CD4-positive, alpha-beta T cell treated with Interleukin-10 for 1 hour (primary cell): ENCODE data around the gene CDAN1.
"Not testable (repeated sequence)": the region's sequence is repeated elsewhere in the genome, so short reads cannot be mapped to it uniquely, and the experiment has no call there.

Source experiments
- DNase-seq: peaks from one replicate; pipeline ENCODE4 v3.0.0-alpha.2; 2020

Gene CDAN1, protein sequence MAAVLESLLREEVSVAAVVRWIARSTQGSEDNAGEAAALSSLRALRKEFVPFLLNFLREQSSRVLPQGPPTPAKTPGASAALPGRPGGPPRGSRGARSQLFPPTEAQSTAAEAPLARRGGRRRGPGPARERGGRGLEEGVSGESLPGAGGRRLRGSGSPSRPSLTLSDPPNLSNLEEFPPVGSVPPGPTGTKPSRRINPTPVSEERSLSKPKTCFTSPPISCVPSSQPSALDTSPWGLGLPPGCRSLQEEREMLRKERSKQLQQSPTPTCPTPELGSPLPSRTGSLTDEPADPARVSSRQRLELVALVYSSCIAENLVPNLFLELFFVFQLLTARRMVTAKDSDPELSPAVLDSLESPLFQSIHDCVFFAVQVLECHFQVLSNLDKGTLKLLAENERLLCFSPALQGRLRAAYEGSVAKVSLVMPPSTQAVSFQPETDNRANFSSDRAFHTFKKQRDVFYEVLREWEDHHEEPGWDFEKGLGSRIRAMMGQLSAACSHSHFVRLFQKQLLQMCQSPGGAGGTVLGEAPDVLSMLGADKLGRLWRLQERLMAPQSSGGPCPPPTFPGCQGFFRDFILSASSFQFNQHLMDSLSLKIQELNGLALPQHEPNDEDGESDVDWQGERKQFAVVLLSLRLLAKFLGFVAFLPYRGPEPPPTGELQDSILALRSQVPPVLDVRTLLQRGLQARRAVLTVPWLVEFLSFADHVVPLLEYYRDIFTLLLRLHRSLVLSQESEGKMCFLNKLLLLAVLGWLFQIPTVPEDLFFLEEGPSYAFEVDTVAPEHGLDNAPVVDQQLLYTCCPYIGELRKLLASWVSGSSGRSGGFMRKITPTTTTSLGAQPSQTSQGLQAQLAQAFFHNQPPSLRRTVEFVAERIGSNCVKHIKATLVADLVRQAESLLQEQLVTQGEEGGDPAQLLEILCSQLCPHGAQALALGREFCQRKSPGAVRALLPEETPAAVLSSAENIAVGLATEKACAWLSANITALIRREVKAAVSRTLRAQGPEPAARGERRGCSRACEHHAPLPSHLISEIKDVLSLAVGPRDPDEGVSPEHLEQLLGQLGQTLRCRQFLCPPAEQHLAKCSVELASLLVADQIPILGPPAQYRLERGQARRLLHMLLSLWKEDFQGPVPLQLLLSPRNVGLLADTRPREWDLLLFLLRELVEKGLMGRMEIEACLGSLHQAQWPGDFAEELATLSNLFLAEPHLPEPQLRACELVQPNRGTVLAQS

DNA sequence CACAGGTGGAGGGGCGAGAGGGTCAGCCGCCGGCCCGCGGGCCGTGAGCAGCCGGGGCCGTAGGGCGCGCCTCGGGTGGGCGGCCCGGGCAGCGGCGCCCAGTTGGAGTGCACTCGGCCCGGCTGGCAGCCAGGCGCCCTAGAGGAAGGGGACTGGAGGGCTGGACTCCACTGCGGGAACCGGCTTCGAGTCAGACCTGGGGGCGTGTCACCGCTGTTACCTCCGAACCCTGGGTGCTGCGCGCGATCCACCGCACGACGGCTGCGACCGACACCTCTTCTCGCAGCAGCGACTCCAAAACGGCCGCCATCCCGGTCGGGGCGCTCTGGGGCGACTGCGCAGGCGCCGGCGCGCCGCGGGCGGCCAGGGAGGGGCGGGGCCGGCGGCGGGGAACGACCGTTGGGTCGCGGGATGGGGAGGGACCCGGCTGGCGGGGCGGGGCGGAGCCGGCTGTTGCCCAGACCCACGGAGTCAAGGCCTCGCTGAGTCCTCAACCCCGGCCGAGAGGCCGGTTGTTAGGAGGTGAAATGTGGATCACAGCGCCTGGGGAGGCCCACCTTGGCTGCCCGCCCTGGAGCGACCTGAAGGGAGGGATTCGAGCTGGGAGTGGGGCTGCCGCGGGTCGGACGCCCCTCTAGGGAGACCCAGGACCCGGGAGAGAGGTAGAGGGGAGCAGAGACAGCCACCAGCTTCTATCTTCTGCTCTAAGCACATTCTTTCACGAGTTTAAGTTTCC, at the start of gene CDAN1:
Gene CDAN1 (minus strand): TSS at position 336 of the 736 bp plus-strand sequence. CDS start 26 bp downstream, at position 310.
- peak; percentile 95 for DNase-seq

DNA sequence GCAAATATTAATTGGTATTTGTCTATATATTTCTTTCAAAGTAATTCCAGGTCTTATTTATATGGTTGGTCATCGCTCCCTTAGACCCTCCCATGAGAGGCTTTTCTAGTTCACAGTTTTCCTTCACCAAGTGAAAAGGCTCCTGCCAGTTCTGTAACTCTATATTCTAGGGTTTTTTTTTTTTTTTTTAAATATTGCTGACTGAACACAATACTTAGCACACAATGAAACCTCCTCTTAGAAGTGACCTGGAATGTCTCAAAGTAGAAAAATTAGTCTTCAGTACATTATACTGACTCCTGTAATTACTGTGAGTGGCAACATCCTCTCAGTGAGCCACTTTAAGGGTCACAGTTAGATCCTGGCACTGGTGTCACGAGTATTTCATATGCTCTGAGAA, 48.6 kb upstream of the CDAN1 start:
- no peak for DNase-seq

DNA sequence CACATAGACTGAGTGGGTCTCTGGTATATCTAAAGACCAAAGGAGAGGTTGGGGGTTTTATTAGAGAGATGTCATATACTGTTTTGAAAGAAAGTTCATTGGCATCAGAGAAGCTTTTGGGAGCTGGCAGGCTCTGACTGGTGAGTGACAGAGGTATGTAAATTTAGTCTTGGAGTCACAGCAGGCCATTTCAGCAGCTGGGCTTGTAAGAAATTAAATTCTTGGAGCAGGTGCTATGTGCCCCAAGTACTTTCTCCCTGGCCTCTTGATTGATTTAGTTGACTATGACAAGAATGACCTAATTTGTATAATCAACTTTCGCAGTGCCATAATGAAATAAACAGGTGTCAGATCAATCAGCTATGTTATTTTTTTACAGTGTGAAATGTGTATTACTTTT, 47.8 kb upstream of the CDAN1 start:
- DNase-seq, result no peak

- no peak for DNase-seq
Observed at GRCh38 chr15:42782716-42783115, 45.8 kb upstream of the CDAN1 start.

- no peak for DNase-seq
Observed at GRCh38 chr15:42775416-42775815, 38.5 kb upstream of the CDAN1 start.

DNA sequence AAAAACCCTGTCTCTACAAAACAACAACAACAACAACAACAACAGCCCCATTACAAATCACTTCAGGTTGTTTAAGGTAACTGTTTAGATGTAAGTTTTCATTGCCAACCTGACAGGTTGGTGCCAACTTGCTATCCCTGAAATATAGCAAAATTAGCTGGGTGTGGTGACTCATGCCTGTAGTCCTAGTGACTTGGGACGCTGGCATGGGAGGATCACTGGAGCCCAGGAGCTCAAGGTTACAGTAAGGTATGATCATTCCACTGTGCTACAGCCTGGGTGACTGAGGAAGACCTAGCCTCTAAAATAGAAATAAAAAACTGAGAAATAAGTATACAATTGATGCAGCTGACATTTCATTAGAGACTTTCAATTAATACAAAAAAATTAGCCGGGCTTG, 36.0 kb upstream of the CDAN1 start:
- DNase-seq, result no peak

- DNase-seq, result no peak
Observed at GRCh38 chr15:42772144-42772543, 35.2 kb upstream of the CDAN1 start.

- not testable (repeated sequence) for DNase-seq
Observed at GRCh38 chr15:42766109-42766508, 29.2 kb upstream of the CDAN1 start.

- not testable (repeated sequence) for DNase-seq
Observed at GRCh38 chr15:42764154-42764731, 27.3 kb upstream of the CDAN1 start.

DNA sequence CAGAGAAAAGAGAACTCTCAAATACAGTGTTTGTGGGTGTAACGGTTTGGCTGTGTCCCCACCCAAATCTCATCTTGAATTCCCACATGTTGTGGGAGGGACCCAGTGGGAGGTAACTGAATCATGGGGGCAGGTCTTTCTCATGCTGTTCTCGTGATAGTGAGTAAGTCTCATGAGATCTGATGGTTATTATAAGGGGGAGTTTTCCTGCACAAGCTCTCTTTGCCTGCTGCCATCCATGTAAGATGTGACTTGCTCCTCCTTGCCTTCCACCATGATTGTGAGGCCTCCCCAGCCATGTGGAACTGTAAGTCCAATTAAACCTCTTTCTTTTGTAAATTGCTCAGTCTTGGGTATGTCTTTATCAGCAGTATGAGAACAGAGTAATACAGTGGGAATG, 24.9 kb upstream of the CDAN1 start:
- DNase-seq, result not testable (repeated sequence)

GRCh38 chr15:42760759-42761158, 23.8 kb upstream of the CDAN1 start:
- DNase-seq, result no peak

GRCh38 chr15:42759093-42759492, 22.2 kb upstream of the CDAN1 start:
- no peak for DNase-seq

GRCh38 chr15:42750306-42750705, 13.4 kb upstream of the CDAN1 start:
- DNase-seq, result no peak

DNA sequence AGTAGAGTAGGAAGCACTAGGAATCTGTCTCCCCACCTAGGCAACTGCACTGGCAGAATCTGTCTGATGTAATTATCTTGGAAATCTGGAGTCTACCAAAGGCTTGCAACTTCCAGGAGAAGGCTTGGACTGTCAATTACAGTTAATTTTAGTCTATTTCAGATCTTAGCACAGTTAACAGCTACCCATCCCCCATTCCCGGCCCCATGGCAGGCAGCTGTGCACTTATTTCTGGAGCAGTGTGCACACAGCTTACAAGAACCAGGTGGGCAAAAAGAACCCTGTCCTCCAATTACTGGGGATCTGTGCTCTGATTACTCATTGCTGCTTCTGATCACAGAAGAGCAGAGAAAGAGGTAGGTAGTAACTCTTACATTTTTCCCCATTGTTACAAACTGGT, 12.3 kb upstream of the CDAN1 start:
- DNase-seq, result no peak

GRCh38 chr15:42744195-42744594, 7.3 kb upstream of the CDAN1 start:
- no peak for DNase-seq

DNA sequence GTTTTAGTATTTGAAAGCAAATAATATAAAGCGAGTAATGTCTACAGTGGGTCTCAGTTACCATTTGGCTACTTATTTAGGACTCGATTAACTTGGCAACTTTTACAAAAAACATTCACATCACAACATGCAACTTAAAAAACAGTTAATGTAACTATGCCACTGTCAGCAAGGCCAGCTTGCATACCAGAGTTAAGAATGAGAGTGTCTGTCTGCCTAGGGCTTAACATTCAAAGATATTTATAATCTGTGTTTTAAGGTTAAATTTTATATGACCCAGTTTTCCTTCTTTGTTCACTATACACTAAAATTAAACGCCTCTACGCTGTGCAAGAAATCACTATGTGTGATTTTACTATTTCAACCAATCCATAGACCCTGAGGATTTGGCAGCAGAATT, 5.2 kb upstream of the CDAN1 start:
- DNase-seq, result no peak

DNA sequence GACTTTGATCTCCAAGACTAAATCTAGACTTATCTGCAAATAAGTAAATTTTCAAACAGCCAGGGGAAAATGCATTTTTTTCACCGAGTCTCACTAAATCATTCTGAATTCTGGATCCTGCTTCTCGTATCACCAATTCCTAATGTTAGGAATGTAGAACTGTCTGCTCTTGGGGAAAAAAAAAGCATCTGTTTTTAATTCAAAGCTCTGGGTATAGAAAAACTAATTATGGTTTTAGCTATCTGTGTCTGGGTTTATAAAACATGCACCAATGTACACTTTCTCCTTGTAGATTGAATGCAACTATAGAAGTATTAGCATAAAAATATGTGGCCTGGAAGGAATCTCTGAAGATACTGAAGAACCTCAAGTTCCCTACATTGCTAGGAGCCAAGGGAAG, 4.8 kb upstream of the CDAN1 start:
- DNase-seq, result no peak

DNA sequence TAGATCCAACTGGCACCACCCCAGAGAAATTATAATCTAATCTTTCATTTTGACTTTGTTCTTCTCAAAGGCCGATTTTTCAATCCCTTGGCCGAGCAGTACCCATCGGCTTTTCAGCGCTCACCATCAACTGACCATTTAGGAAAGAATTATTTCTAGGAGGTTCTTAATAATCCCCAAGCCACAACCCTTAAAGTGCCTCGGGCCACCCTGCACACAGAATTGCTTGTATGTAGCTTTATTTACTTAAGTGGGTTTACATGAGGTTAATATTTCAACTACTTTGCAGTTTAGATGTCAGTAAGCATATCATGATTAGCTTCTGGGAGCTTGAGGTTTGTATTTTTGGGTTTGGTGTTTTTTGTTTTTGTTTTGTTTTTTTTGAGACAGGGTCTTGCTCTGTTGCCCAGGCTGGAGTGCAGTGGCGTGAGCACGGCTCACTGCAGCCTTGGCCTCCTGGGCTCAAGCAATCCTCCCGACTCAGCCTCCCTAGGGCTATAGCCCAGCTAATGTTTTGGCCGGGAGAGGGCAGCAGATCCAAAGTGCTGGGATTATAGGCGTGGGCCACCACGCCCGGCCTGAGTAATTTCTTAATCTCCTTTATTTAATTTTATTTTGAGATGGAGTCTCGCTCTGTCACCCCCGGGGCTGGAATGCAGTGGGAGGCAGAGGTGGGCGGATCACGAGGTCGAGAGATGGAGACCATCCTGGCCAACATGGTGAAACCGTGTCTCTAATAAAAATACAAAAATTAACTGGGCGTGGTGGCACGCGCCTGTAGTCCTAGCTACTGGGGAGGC, 801 bp upstream of the CDAN1 start:
- no peak for DNase-seq

- DNase-seq, result peak; percentile 2
Observed at GRCh38 chr15:42736178-42736792, 643 bp downstream of the CDAN1 start.

DNA sequence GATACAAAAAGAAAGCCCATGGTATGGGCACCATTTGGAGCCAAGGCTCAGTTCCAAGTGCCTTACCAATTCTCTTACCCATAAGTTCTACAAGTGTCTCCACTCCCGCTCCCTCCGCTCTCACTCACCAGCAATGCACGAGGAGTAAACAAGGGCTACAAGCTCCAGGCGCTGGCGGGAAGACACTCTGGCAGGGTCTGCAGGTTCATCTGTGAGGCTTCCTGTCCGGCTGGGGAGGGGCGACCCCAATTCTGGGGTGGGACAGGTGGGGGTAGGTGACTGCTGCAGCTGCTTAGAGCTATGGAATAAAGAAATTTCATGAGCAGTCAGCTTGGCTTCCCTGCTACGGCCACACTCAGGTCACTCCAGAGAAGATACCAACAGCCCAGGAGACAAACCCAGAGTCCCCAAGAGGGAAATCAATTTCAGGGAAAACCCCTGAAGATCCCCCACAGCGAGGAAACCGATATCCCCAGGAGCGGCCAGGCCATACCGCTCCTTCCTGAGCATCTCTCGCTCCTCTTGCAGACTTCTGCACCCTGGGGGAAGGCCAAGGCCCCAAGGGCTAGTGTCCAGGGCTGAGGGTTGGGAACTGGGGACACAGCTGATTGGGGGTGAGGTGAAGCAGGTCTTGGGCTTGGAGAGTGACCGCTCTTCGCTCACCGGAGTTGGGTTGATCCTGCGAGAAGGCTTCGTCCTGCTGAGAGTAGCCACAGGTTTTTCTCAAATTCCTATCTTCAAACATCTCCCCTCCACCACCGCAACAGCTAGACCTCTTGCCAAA, 1.4 kb downstream of the CDAN1 start:
- no peak for DNase-seq
